Mammary epithelial cell (primary cell): ENCODE measurements around the gene HRH2.

ENCODE experiments used
- EZH2 ChIP-seq: IDR thresholded peaks from 2 replicates; pipeline ENCODE4 v1.6.1; 2012; ENCODE audit warnings: low read length, inconsistent platforms, borderline replicate concordance
- TF ChIP-seq, protein P1 (sequence below), 2 donors: IDR thresholded peaks in 1 of 2; conservative IDR thresholded peaks in 1 of 2; 2 replicates each; pipeline ENCODE4 v1.5.1; 2011 to 2012; ENCODE audit warnings: inconsistent platforms in 2 of 2, low read length in 2 of 2, mild to moderate bottlenecking in 2 of 2, control low read depth in 1 of 2, low read depth in 1 of 2; ENCODE audit not compliant: insufficient read depth in 1 of 2; ENCODE audit errors: extremely low read depth in 1 of 2

- TF ChIP-seq, protein P1, sequence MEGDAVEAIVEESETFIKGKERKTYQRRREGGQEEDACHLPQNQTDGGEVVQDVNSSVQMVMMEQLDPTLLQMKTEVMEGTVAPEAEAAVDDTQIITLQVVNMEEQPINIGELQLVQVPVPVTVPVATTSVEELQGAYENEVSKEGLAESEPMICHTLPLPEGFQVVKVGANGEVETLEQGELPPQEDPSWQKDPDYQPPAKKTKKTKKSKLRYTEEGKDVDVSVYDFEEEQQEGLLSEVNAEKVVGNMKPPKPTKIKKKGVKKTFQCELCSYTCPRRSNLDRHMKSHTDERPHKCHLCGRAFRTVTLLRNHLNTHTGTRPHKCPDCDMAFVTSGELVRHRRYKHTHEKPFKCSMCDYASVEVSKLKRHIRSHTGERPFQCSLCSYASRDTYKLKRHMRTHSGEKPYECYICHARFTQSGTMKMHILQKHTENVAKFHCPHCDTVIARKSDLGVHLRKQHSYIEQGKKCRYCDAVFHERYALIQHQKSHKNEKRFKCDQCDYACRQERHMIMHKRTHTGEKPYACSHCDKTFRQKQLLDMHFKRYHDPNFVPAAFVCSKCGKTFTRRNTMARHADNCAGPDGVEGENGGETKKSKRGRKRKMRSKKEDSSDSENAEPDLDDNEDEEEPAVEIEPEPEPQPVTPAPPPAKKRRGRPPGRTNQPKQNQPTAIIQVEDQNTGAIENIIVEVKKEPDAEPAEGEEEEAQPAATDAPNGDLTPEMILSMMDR (conservative IDR thresholded peaks at IDR 0.05 in 1 of 2, IDR thresholded peaks at IDR 0.05 in 1 of 2; ENCODE audit: extremely low read depth in 1 of 2, insufficient read depth in 1 of 2, low read depth in 1 of 2, low read length in 2 of 2), result no peak
- TF ChIP-seq EZH2, result no peak
These were observed 43.9 kb downstream of the HRH2 start for GRCh38 chr5:175701797-175702196.
